HG03575 (cell line): ENCODE data around the gene LHX1.
A peak's percentile ranks its signal among the peaks of the same experiment; 100 is the strongest.

Experiments used
- ATAC-seq: cut with Tn5 transposase; IDR thresholded peaks from one replicate; pipeline ENCODE4 v1.9.1; 2021; ENCODE audit not compliant: unreplicated experiment, insufficient number of reproducible peaks, low FRiP score; ENCODE audit errors: extremely low read depth

The LHX1 gene

DNA sequence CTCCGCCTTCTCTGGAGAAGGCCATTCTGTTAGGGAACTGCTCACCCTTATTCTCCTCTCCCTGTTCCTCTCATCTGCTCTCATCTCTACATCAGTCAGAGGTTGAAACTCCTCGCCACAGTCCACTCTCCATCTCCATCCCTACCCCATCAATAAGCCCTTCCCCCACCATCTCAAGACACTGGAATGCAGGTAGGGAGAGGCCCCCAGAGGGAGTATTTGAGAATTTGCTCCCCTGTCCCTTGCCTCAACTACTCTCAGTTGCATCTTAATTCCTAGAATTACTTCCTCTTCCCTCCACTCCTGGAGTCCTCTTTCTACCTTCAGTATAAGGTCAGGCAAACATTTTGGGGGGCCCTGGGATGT, 9.4 kb downstream of the LHX1 start:
- ATAC-seq, result no peak

GRCh38 chr17:36947922-36948716, 10.8 kb downstream of the LHX1 start:
- no peak for ATAC-seq

DNA sequence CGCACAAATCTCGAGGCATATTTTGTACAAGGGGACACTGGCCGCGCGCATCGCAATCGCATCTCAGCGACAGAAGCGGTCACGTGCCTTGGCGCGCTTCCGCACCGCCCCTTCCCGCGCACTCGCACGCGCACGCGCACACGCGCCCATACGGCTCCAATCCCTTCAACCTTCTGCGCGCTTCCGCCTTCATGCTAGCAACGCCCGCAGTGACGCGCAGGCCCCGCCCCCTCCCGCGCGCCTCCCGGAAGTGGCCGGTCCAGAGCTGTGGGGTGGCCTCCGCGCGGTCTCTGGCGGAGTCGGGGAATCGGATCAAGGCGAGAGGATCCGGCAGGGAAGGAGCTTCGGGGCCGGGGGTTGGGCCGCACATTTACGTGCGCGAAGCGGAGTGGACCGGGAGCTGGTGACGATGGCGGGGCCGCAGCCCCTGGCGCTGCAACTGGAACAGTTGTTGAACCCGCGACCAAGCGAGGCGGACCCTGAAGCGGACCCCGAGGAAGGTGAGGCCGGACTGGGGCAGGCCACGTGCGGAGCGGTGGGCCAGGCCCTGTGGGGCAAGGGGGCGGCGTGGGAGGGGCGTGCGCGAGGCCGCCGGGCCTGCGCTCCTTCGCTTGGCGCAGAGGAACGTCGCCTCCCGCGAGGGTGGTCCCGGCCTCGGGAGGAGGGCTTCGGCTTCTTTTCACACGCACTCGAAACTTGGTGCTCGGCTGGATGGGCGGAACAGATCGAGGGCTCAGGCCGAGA, 11.6 kb downstream of the LHX1 start, which contains the start of gene AATF:
Gene AATF, plus strand, starts transcription at position 238 of the 744 bp plus-strand sequence. Its CDS starts 172 bp downstream, at position 410.
- ATAC-seq, result peak; percentile 42

GRCh38 chr17:36949461-36949927, 12.2 kb downstream of the LHX1 start:
- peak; percentile 20 for ATAC-seq

- no peak for ATAC-seq
These were observed 12.8 kb downstream of the LHX1 start for GRCh38 chr17:36950027-36950426.

- no peak for ATAC-seq
These were observed 14.0 kb downstream of the LHX1 start for GRCh38 chr17:36951084-36951789.

DNA sequence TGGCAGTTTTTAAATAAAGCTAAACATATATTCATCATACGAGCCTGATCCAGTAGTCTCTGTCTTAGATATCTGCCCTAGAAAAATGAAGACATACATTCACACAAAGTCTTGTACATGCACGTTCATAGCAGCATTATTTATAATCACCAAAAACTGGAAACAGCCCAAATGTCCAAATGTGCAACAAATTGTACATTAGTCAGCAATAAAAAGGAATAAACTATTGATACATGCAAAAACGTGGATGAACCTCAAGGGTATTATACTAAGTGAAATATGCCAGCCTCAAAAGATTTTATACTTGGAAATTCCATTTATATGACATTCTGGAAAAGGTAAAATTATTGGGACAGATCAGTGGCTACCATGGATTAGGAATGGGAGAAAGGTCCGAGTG, 34.2 kb downstream of the LHX1 start:
- ATAC-seq, result no peak

DNA sequence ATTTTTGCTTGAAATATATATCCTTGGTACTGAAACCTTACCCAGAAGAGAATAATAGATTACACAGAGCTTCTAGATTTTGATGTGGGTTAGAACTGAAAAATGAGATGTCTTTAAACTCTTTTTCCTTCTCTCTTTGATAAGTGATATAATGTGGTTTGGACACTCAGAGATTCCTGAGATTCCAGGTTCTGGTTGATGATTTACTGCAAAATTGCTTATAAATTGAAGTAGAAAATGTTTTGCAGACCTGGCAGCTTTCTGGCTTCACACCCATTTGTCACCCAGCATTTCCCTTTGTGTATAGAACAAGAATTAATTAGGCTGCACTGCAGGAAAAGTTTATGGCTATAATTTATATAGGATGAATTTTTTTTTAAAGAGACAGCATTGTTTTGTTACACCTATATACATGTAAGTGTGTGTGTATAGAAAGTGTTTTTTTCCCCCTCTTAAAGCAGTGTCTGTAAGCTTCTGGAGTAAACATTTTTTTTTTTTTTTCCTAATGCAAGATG, 35.0 kb downstream of the LHX1 start:
- ATAC-seq, result no peak

DNA sequence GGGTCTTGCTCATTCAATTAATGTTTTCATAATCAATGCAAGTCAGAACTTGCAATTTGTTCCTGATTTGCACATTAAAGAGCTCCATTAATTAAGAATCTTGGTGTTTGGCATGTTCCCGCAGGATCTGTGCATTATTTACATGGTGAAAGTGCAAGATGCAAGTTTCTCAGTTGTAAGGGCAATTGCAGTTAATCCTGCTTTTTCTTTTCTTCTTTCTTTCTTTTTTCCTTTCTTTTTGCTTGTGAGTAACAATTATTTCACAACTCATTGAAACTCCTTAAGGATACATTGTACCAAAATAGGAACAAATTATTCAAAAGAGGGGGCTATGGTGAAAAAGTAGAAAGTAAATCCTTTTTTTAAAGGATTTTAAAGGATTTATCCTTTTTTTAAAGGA, 35.6 kb downstream of the LHX1 start:
- ATAC-seq, result no peak

DNA sequence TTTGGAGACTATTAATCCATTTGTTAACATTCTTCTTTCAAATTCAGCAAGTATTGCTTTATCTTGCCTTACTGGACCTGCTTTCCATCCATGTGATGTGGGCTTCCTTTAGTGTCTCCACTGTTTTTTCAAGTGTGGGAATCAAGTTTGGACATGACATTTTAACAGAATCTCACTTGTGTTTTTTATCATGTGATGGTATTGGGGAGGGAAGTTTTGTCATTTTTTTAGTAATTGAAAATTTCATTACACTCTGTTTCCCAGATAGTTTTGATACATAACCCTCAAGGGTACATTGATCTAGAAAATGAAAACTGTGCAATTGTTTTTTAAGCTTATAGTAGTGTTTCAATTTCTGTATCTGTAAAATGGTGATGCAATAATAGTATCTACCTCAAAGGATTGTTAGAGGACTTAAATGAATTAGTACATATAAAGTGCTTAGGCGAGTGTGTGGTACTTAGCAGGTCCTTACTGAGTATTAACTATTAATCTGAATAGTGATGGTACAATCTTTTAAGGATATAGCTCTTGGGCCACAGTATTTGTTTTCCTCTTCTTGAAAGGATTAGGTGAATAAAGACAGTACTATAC, 38.7 kb downstream of the LHX1 start:
- no peak for ATAC-seq

- no peak for ATAC-seq
These were observed 39.8 kb downstream of the LHX1 start for GRCh38 chr17:36977066-36977465.

GRCh38 chr17:36977568-36977967, 40.3 kb downstream of the LHX1 start:
- ATAC-seq, result no peak

DNA sequence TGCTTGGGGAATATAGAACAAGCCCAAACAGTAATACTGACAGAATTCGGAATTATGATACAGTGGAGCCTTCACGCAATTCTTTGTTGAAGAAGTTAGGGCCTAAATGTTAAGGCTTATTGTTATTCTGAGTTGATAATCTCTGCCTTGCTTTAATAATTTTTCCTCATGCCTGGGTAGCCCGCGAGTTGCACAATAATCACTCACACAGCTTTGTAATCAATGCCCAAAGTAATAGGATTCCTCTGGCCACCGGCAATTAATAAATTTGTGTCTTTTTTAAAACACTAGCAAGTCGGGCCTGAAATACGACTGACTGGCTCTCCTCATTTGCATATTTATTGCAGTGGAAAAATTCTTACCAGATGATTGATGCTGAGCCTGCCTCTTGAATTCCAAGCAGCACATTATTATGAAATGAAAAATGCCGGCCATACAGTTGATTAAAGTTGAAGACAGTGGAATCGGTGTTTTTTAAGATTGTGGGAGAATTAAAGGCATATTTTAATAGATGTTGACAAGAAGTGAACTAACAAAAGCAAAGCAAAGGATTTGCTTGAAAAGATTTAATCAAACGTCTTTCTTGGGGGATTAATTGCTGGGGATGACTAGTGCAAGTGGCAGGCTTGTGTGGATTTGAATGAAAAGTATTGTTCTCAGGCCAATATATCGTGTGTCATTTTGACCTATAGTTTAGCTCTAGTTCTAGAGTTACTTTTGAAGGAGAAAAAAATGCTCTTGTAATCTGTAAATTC, 41.7 kb downstream of the LHX1 start:
- ATAC-seq, result no peak

DNA sequence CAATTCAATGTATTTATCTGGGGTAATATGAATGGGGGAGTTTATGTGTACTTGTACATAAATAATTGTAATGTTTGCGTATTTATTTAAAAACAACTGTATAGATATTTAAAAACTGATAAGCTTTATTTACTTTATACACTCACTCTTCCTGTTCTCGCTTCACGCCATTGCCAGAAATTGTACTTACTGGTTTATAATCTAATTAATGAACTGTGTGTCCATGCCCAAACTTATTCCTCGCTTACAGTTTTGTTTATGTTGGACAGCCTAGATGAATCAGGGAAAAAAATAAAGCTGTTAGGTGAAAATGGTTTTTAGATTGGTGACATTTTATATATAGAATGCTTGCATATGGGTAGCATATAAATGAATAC, 42.3 kb downstream of the LHX1 start:
- ATAC-seq, result no peak

GRCh38 chr17:36980280-36980761, 43.0 kb downstream of the LHX1 start:
- no peak for ATAC-seq

DNA sequence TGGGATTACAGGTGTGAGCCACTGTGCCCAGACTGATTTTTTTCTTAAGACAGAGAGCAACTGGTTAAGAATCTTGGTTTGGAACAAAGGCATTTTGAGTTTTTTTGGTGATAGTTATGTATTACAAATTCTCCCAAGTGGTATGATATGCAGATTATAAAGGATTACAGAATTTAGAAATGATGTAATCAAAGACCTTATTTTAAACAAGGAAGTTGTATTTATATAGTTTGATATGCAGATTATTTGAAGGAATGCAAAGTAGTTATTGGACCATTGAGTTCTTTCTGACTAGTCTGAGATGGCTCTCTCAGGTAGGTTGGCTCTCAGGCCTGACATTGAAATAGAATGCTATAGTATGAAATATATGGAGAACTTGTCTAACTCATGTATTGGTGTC, 46.3 kb downstream of the LHX1 start:
- ATAC-seq, result no peak

GRCh38 chr17:36989173-36989572, 51.9 kb downstream of the LHX1 start:
- ATAC-seq, result no peak

DNA sequence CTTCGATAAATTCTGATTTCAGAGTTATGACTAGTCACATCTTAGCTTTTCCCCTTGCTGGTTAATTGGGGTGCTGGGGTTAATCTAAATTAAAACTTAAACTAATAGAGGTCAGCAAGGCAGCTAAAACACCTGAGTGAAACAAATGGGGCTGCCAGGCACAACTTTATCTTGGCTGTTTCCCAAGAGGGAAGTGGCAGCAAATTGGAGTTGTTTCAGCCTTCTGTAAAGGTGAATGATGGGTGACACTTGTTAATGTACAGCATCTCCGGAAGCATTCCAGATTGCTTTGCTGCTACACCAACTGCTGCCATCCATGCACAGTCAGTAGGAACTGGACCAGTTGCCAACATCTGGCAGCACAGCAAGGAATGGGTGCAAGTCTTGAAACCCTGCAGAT, 55.4 kb downstream of the LHX1 start:
- ATAC-seq, result no peak
